ENCODE measurements around the gene APEX1.
"Not testable (repeated sequence)": the region's sequence is repeated elsewhere in the genome, so short reads cannot be mapped to it uniquely, and the experiment has no call there.

The APEX1 gene

GRCh38 chr14:20499108-20499507, 44.1 kb downstream of the APEX1 start:
- no peak for DNase-seq (ENCODE audit: low read depth)
- TF ChIP-seq CTCF (IDR thresholded peaks at IDR 0.05; ENCODE audit: control insufficient read depth, extremely low read depth, insufficient read depth): no peak
- H3K4me3 ChIP-seq (ENCODE audit: low read depth, low read length): no peak overlapping the region

- no peak for TF ChIP-seq CTCF (IDR thresholded peaks at IDR 0.05; ENCODE audit: control insufficient read depth, extremely low read depth, insufficient read depth)
- H3K4me3 ChIP-seq (ENCODE audit: low read depth, low read length): no peak overlapping the region
Measured at GRCh38 chr14:20499881-20500280, 44.9 kb downstream of the APEX1 start.

GRCh38 chr14:20501346-20501745, 46.3 kb downstream of the APEX1 start:
- TF ChIP-seq CTCF (IDR thresholded peaks at IDR 0.05; ENCODE audit: control insufficient read depth, extremely low read depth, insufficient read depth): no peak
- no peak overlapping the region for H3K4me3 ChIP-seq (ENCODE audit: low read depth, low read length)

More at GRCh38 chr14:20499881-20500280, 44.9 kb downstream of the APEX1 start:
- DNase-seq (ENCODE audit: low read depth): no peak

GRCh38 chr14:20503898-20504297, 48.9 kb downstream of the APEX1 start:
- TF ChIP-seq CTCF (IDR thresholded peaks at IDR 0.05; ENCODE audit: control insufficient read depth, extremely low read depth, insufficient read depth): no peak
- DNase-seq (ENCODE audit: low read depth): no peak
- no peak overlapping the region for H3K4me3 ChIP-seq (ENCODE audit: low read depth, low read length)

More at GRCh38 chr14:20501346-20501745, 46.3 kb downstream of the APEX1 start:
- no peak for DNase-seq (ENCODE audit: low read depth)

GRCh38 chr14:20506276-20506675, 51.2 kb downstream of the APEX1 start:
- DNase-seq (ENCODE audit: low read depth); H3K4me3 ChIP-seq (ENCODE audit: low read depth, low read length): not testable (repeated sequence)

- DNase-seq (ENCODE audit: low read depth); H3K4me3 ChIP-seq (ENCODE audit: low read depth, low read length): not testable (repeated sequence)
Measured at GRCh38 chr14:20506752-20507151, 51.7 kb downstream of the APEX1 start.

Measured in LNCaP clone FGC (cell line).